ENCODE measurements around the gene MIGA2. TPM values are rescaled to one million over a fixed set of nuclear protein-coding genes. Genes with fewer than 3 reads are reported as not detected.

MIGA2 gene
- total and polyA plus RNA-seq, 9 of the 15 experiments (the other 6 are each of a cell fraction or from before 2014, with no cell fraction given): 0.15 to 54.1 (median 18.0) TPM

- TF ChIP-seq CHAMP1 (IDR thresholded peaks at IDR 0.05) (no peak), ATF4 (CRISPR knock-in tag; IDR thresholded peaks at IDR 0.05) (no peak), CC2D1A (IDR thresholded peaks at IDR 0.05) (peak; percentile 68), ZBTB8A (IDR thresholded peaks at IDR 0.05; ENCODE audit: partially characterized antibody) (no peak), HDAC6 (IDR thresholded peaks at IDR 0.05; ENCODE audit: low read depth, low read length) (no peak), SMARCA5 (IDR thresholded peaks at IDR 0.05) (peak; percentile 100), RFX5 (IDR thresholded peaks at IDR 0.05; ENCODE audit: low read depth, low read length) (no peak), ZNF165 (CRISPR knock-in tag; IDR thresholded peaks at IDR 0.05; ENCODE audit: borderline replicate concordance) (no peak), HDAC1 (IDR thresholded peaks at IDR 0.05) (peak; percentile 80 to 81; a peak in 3 of 4 replicates), ZNF77 (CRISPR knock-in tag; IDR thresholded peaks at IDR 0.05) (no peak), RBM39 (optimal IDR thresholded peaks at IDR 0.05; ENCODE audit: low read depth, low read length) (peak; percentile 70), DEAF1 (CRISPR knock-in tag; IDR thresholded peaks at IDR 0.05) (no peak), NR2F6 (CRISPR knock-in tag; IDR thresholded peaks at IDR 0.05) (no peak), ZZZ3 (IDR thresholded peaks at IDR 0.05) (no peak), ZNF551 (CRISPR knock-in tag; IDR thresholded peaks at IDR 0.05) (no peak), ZFPM2 (CRISPR knock-in tag; IDR thresholded peaks at IDR 0.05) (no peak), ZNF174 (CRISPR knock-in tag; IDR thresholded peaks at IDR 0.05) (no peak), HEY1 (CRISPR knock-in tag; IDR thresholded peaks at IDR 0.05; ENCODE audit: borderline replicate concordance) (no peak), POLR2G (IDR thresholded peaks at IDR 0.05; ENCODE audit: low read depth, low read length) (peak; percentile 47), TCF7 (IDR thresholded peaks at IDR 0.05; ENCODE audit: borderline replicate concordance) (no peak), CHD2 (IDR thresholded peaks at IDR 0.05; ENCODE audit: low read depth, low read length) (peak; percentile 30; the same call in 1 of the 2 replicates)
- TF ChIP-seq, protein P1, sequence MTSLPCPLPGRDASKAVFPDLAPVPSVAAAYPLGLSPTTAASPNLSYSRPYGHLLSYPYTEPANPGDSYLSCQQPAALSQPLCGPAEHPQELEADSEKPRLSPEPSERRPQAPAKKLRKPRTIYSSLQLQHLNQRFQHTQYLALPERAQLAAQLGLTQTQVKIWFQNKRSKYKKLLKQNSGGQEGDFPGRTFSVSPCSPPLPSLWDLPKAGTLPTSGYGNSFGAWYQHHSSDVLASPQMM (CRISPR knock-in tag; IDR thresholded peaks at IDR 0.05): no peak
- TF ChIP-seq, protein P2, sequence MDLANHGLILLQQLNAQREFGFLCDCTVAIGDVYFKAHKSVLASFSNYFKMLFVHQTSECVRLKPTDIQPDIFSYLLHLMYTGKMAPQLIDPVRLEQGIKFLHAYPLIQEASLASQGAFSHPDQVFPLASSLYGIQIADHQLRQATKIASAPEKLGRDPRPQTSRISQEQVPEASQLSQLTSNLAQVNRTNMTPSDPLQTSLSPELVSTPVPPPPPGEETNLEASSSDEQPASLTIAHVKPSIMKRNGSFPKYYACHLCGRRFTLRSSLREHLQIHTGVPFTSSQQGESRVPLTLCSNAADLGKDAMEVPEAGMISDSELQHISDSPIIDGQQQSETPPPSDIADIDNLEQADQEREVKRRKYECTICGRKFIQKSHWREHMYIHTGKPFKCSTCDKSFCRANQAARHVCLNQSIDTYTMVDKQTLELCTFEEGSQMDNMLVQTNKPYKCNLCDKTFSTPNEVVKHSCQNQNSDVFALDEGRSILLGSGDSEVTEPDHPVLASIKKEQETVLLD (IDR thresholded peaks at IDR 0.05): no peak
Observed at GRCh38 chr9:129023036-129023907, 13.2 kb upstream of the MIGA2 start (continued).
